H9 (cell line): ENCODE measurements around the gene FILIP1. TPM values are rescaled to one million over a fixed set of nuclear protein-coding genes. Genes with fewer than 3 reads are reported as not detected.

ENCODE experiments used
- DNase-seq: peaks from one replicate; pipeline ENCODE4 v3.0.0-alpha.2; 2017
- H2AFZ ChIP-seq: one replicate; pipeline ENCODE4 v1.6.1; 2013; ENCODE audit warnings: mild to moderate bottlenecking, low read length, control low read depth, moderate library complexity
- H2AK5ac ChIP-seq: 2 replicates; pipeline ENCODE4 v1.6.1; 2013; ENCODE audit warnings: low read length, control low read depth, mixed read lengths; ENCODE audit not compliant: insufficient read length
- H2BK120ac ChIP-seq: one replicate; pipeline ENCODE4 v1.6.1; 2013; ENCODE audit warnings: low read depth, mild to moderate bottlenecking, low read length, control low read depth, inconsistent platforms; ENCODE audit not compliant: poor library complexity, severe bottlenecking
- H2BK12ac ChIP-seq: 2 replicates; pipeline ENCODE4 v1.6.1; 2013; ENCODE audit warnings: low read length, control low read depth, mixed read lengths, low read depth; ENCODE audit not compliant: insufficient read length
- H2BK15ac ChIP-seq: 2 replicates; pipeline ENCODE4 v1.6.1; 2013; ENCODE audit warnings: low read depth, low read length, control low read depth
- H2BK20ac ChIP-seq: one replicate; pipeline ENCODE4 v1.6.1; 2013; ENCODE audit warnings: low read depth, mild to moderate bottlenecking, low read length, control low read depth, inconsistent platforms; ENCODE audit not compliant: poor library complexity, severe bottlenecking
- H2BK5ac ChIP-seq: 2 replicates; pipeline ENCODE4 v1.6.1; 2013; ENCODE audit warnings: low read length, control low read depth, mixed read lengths; ENCODE audit not compliant: insufficient read length
- H3K14ac ChIP-seq: 2 replicates; pipeline ENCODE4 v1.6.1; 2013; ENCODE audit warnings: low read length, control low read depth; ENCODE audit not compliant: insufficient read depth
- H3K18ac ChIP-seq: 2 replicates; pipeline ENCODE4 v1.6.1; 2013; ENCODE audit warnings: low read depth, mild to moderate bottlenecking, mixed read lengths, low read length, control low read depth; ENCODE audit not compliant: insufficient read length
- H3K23ac ChIP-seq: 2 replicates; pipeline ENCODE4 v1.6.1; 2013; ENCODE audit warnings: low read length, control low read depth, mixed read lengths, low read depth; ENCODE audit not compliant: insufficient read length
- H3K23me2 ChIP-seq: 2 replicates; pipeline ENCODE4 v1.6.1; 2013; ENCODE audit warnings: low read depth, mild to moderate bottlenecking, mixed read lengths, low read length, control low read depth; ENCODE audit not compliant: insufficient read length, poor library complexity, severe bottlenecking
- H3K27ac ChIP-seq: 2 replicates; pipeline ENCODE4 v1.5.1; 2013; ENCODE audit warnings: low read length, control low read depth, mixed read lengths, low read depth; ENCODE audit not compliant: insufficient read length
- H3K27me3 ChIP-seq: 2 replicates; pipeline ENCODE4 v1.6.1; 2013; ENCODE audit warnings: low read length, control low read depth, inconsistent platforms; ENCODE audit not compliant: insufficient read depth
- H3K4ac ChIP-seq: 2 replicates; pipeline ENCODE4 v1.6.1; 2013; ENCODE audit warnings: low read depth, mild to moderate bottlenecking, control low read depth, inconsistent platforms, low read length, moderate library complexity
- H3K4me1 ChIP-seq: 2 replicates; pipeline ENCODE4 v1.6.1; 2013; ENCODE audit warnings: low read length, control low read depth, inconsistent platforms; ENCODE audit not compliant: insufficient read depth
- H3K4me2 ChIP-seq: 2 replicates; pipeline ENCODE4 v1.6.1; 2013; ENCODE audit warnings: low read length, control low read depth, mixed read lengths; ENCODE audit not compliant: insufficient read length, insufficient read depth
- H3K56ac ChIP-seq: 2 replicates; pipeline ENCODE4 v1.6.1; 2013; ENCODE audit warnings: low read depth, mild to moderate bottlenecking, mixed read lengths, low read length, control low read depth; ENCODE audit not compliant: insufficient read length
- H3K79me1 ChIP-seq: 2 replicates; pipeline ENCODE4 v1.6.1; 2013; ENCODE audit warnings: low read depth, mild to moderate bottlenecking, moderate library complexity, low read length, control low read depth, inconsistent platforms; ENCODE audit not compliant: insufficient read depth, poor library complexity, severe bottlenecking
- H3K79me2 ChIP-seq: 2 replicates; pipeline ENCODE4 v1.6.1; 2013; ENCODE audit warnings: low read length, control low read depth, inconsistent platforms; ENCODE audit not compliant: insufficient read depth
- H3K9ac ChIP-seq: 2 replicates; pipeline ENCODE4 v1.6.1; 2013; ENCODE audit warnings: low read length, control low read depth, mixed read lengths; ENCODE audit not compliant: insufficient read length; ENCODE audit errors: extremely low read depth
- H3K9me3 ChIP-seq: one replicate; pipeline ENCODE4 v1.6.1; 2013; ENCODE audit warnings: low read depth, low read length, inconsistent platforms; ENCODE audit not compliant: control insufficient read depth
- H3T11ph ChIP-seq: one replicate; pipeline ENCODE4 v1.6.1; 2013; ENCODE audit warnings: mild to moderate bottlenecking, low read length, control low read depth, inconsistent platforms
- H4K20me1 ChIP-seq: one replicate; pipeline ENCODE4 v1.6.1; 2013; ENCODE audit not compliant: control insufficient read depth, insufficient read length, insufficient read depth
- H4K5ac ChIP-seq: 2 replicates; pipeline ENCODE4 v1.6.1; 2013; ENCODE audit warnings: low read depth, mild to moderate bottlenecking, mixed read lengths, low read length, control low read depth; ENCODE audit not compliant: insufficient read length
- H4K8ac ChIP-seq: replicated peaks from 2 replicates; pipeline ENCODE4 v1.6.1; 2013; ENCODE audit warnings: low read length, control low read depth, mixed read lengths, low read depth; ENCODE audit not compliant: insufficient read length
- H4K91ac ChIP-seq: 2 replicates; pipeline ENCODE4 v1.6.1; 2013; ENCODE audit warnings: low read depth, mild to moderate bottlenecking, moderate library complexity, mixed read lengths, low read length, control low read depth; ENCODE audit not compliant: insufficient read length
- H3K27ac Mint-ChIP-seq, 3 experiments: 2 replicates in 2 of 3; 3 replicates in 1 of 3; pipeline ENCODE4 v1.8.0; 2020 to 2021; ENCODE audit warnings: mixed read lengths in 3 of 3, mild to moderate bottlenecking in 1 of 3, moderate library complexity in 1 of 3
- H3K27me3 Mint-ChIP-seq: 2 replicates; pipeline ENCODE4 v1.8.0; 2021; ENCODE audit warnings: low read depth, mild to moderate bottlenecking, moderate library complexity, mixed read lengths
- H3K36me3 Mint-ChIP-seq, 3 experiments: 2 replicates in 2 of 3; 3 replicates in 1 of 3; pipeline ENCODE4 v1.8.0; 2020 to 2021; ENCODE audit warnings: low read depth in 3 of 3, mixed read lengths in 3 of 3; ENCODE audit not compliant: insufficient read depth in 1 of 3
- H3K4me1 Mint-ChIP-seq, 2 experiments: 2 replicates each; pipeline ENCODE4 v1.8.0; 2020; ENCODE audit warnings: mixed read lengths in 2 of 2
- H3K4me3 Mint-ChIP-seq, 2 experiments: 2 replicates in 1 of 2; 3 replicates in 1 of 2; pipeline ENCODE4 v1.8.0; 2020 to 2021; ENCODE audit warnings: mild to moderate bottlenecking in 2 of 2, mixed read lengths in 2 of 2, moderate library complexity in 1 of 2
- H3K9me3 Mint-ChIP-seq, 2 experiments: 2 replicates in 1 of 2; 3 replicates in 1 of 2; pipeline ENCODE4 v1.8.0; 2020; ENCODE audit warnings: mild to moderate bottlenecking in 2 of 2, mixed read lengths in 2 of 2, moderate library complexity in 1 of 2
- total RNA-seq: library from RNA; stranded (reverse); gene quantifications from 2 replicates; pipeline ENCODE4 v1.2.1, GENCODE V29; 2021
- TF ChIP-seq, protein P1 (sequence below): fragments of 200-600 bp; sonication (generic); conservative IDR thresholded peaks from 3 replicates; pipeline ENCODE4 v1.8.0; 2021; ENCODE audit warnings: antibody characterized with exemption, mild to moderate bottlenecking

The FILIP1 gene
- total RNA-seq, 1 experiment from 2014 or later, result 10.5 TPM

DNA sequence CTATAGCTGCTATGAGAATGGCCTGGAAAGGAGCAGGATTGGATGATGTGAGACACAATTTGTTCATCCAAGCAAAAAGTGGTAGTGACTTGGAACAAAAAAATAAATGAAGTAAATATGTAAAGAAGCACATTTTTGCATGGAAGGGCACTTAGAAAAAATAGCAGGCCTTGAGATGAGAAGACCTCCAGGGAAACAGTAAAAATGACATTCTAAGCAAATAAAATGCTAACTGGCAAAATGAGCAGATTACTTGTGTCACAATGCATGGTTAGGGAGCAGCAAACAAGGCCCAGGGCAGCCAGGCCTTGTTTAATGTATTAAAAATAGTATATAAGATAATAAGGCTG, 230.2 kb downstream of the FILIP1 start:
- H3K9me3 Mint-ChIP-seq, result no peaks in the 10 kb centered on the region
- Histone ChIP-seq H3K79me1 (no peaks in the 10 kb centered on the region), H2BK120ac (no peak overlapping the region), H3K79me2 (no peaks in the 10 kb centered on the region), H2BK12ac (no peak overlapping the region), H2AFZ (no peak overlapping the region), H3K9me3 (no peaks in the 10 kb centered on the region), H3K18ac (no peak overlapping the region), H2AK5ac (no peak overlapping the region), H2BK15ac (no peak overlapping the region), H3K4me1 (peaks cover 1% of the 10 kb centered on the region; the same call in 1 of the 2 replicates), H3K9ac (no peak overlapping the region), H3K23me2 (no peaks in the 10 kb centered on the region), H3K14ac (no peak overlapping the region), H3K4ac (no peak overlapping the region), H4K8ac (no peak overlapping the region), H4K5ac (no peak overlapping the region), H3K27ac (no peak overlapping the region), H3K56ac (no peak overlapping the region), H2BK5ac (no peak overlapping the region), H2BK20ac (no peak overlapping the region), H3K27me3 (no peaks in the 10 kb centered on the region), H4K20me1 (no peaks in the 10 kb centered on the region), H3K23ac (no peak overlapping the region), H3K4me2 (no peak overlapping the region), H4K91ac (no peak overlapping the region), H3T11ph (no peak overlapping the region)
- H3K4me1 Mint-ChIP-seq, result peaks cover 16 to 18% of the 10 kb centered on the region in 2 experiments
- H3K27ac Mint-ChIP-seq, result no peak overlapping the region
- no peaks in the 10 kb centered on the region for H3K27me3 Mint-ChIP-seq
- H3K4me3 Mint-ChIP-seq, result no peak overlapping the region
- DNase-seq, result no peak
- TF ChIP-seq, protein P1, sequence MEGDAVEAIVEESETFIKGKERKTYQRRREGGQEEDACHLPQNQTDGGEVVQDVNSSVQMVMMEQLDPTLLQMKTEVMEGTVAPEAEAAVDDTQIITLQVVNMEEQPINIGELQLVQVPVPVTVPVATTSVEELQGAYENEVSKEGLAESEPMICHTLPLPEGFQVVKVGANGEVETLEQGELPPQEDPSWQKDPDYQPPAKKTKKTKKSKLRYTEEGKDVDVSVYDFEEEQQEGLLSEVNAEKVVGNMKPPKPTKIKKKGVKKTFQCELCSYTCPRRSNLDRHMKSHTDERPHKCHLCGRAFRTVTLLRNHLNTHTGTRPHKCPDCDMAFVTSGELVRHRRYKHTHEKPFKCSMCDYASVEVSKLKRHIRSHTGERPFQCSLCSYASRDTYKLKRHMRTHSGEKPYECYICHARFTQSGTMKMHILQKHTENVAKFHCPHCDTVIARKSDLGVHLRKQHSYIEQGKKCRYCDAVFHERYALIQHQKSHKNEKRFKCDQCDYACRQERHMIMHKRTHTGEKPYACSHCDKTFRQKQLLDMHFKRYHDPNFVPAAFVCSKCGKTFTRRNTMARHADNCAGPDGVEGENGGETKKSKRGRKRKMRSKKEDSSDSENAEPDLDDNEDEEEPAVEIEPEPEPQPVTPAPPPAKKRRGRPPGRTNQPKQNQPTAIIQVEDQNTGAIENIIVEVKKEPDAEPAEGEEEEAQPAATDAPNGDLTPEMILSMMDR, result no peak
- H3K36me3 Mint-ChIP-seq, result peaks cover 2 to 31% (median 22%) of the 10 kb centered on the region in 3 experiments; a peak in 5 of 7 replicates
